GM18909 (cell line): ENCODE data around the gene NPAS3.

Experiments used
- ATAC-seq: cut with Tn5 transposase; IDR thresholded peaks from one replicate; pipeline ENCODE4 v1.9.1; 2021; ENCODE audit warnings: mild to moderate bottlenecking; ENCODE audit not compliant: unreplicated experiment, poor library complexity

NPAS3 gene

DNA sequence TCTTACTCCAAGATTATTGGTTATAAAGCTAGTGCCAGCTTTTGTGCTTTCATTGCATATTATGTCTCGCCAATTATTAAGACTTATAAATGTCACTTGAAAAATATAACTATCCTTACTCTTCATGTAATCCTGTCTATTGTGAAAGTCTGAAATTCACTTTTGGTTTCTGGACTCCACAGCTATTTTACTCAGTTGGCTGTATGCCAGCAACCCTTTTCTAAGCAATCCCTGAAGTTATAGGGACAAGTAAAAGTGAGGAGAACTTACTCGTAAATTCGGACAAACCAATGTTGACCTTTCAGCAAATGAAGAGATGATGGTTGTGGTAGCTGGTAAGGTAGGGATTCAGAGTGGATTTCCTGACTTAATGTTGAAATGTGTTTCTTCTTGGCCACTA lies 196.3 kb downstream of the NPAS3 start:
- no peak for ATAC-seq

DNA sequence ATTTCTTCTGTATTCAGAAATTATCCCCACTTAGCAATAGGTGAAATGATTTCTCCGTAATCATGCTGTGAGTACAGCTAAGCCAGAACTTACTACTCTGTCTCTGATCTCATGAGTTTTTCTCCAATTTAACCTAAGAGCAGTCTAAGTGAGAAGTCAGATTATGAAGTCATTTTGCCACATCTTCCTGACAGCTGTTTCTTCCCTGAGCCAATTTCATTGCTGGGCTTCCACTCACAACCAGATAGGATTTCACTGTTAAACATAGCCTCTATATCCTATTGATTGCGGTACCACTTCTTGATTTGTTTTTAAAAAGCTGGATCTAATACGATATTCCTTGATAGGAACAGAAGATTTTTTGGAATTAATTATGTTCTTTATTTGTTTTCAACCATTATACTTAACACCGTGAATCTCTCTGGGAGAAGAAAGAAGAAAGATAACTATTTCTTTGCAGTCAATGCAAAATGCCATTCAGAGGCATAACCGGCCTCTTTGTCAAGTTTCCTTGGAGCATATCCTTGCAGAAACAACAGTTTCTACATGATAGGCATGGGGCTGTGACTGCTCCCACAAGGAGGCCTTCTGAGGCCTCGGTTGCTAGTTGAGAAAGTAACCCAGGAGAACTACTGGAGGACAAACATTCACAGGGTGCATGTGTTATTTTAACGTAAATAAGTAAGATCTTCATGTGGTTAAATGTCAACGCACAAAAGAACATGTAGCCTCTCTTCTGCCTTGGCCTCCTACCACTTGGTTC lies 212.2 kb downstream of the NPAS3 start:
- ATAC-seq = no peak

- ATAC-seq = no peak
Measured at GRCh38 chr14:33163109-33163508, 224.4 kb downstream of the NPAS3 start.

DNA sequence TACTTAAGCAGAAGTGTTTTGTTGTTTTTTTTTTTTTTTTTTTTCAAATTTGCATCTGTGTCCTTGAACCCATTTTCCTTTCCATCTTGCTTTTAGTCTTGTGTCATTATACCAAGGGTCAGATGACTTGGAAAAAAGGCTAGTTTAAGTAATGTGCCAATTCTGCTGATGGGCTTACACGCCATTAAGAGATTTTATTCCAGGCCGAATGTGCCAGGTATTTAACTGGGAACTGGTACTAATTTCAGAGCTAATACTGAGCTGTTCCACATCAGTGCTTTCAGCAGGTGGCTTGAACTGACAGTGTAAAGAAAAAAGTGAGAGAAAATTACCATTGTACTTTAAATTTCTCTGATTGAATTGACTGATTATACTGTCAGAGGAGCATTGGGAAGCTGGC lies 224.9 kb downstream of the NPAS3 start:
- no peak for ATAC-seq

GRCh38 chr14:33165144-33165925 lies 226.7 kb downstream of the NPAS3 start:
- no peak for ATAC-seq

DNA sequence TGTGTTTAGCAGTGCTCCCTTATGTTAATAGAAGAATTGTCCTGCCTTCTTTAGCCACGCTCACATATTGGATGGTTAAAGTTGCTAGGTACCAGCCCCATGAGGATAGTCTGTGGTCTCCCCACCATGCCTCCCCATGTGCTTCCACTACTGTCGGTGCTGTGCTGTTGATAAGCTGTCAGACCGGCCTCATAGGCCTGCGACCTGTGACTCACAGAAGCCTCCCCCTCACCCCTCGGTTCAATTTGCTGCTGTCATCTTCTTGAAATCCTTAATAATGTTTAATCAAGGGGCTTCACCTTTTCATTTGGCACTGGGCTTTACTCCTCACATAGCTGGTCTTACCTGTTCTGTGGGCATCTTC lies 227.2 kb downstream of the NPAS3 start:
- no peak for ATAC-seq

GRCh38 chr14:33175951-33176350 lies 237.3 kb downstream of the NPAS3 start:
- no peak for ATAC-seq

DNA sequence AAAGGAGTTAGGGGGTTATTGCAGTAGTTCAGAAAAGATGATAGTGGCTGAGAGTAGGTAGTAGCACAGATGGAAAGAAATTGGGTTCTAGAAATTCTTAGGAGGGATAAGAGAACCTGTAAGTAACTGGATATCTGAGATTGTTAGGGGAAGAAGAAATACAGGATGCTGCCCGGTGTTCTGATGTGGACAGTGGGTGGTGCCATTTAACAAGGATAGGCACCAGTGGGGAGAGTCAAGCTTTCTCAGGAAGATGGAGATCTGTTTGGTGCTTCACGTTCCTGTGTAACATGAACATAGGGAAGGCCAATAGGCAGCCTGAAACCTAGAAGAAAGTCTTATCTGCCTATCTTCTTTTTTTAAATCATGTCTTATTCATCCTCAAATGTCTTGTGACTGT lies 245.9 kb downstream of the NPAS3 start:
- no peak for ATAC-seq

DNA sequence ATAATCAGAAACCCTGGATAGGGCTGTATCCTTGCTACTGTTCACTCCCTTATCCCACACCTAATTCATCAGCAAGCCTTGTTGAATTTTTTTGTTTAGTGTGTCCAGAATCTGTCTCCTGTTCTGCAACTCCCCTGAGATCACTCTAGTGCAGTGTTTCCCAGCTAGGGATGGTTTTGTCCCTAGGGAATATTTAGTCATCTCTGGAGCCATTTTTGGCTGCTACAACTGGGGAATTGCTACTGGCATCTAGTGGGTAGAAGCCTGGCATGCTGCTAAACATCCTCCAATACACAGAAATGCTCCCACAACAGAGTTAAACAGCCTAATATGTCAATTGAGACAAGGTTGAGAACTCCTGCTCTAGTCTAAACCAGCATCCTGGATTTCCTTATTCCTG lies 248.0 kb downstream of the NPAS3 start:
- no peak for ATAC-seq

DNA sequence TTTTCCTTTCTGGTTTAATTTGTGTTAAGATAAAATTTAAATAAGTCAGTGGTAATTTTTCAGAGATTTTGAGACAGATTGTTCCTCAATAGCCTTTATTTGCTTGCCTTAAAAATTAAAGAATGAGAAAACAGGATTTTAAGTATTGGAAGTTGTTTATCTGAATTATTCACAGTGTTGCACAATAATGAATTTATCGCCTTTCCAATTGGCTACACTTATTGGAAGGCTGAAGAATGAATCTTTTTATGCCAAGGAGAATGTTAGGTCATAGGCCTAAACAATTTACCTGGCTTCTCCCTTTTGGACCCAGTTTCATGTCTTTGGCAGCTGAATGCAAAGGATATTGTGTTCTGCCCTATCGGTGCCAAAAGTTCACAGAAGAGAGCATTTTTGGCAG lies 250.2 kb downstream of the NPAS3 start:
- no peak for ATAC-seq

- no peak for ATAC-seq
Measured at GRCh38 chr14:33191855-33192254, 253.2 kb downstream of the NPAS3 start.

DNA sequence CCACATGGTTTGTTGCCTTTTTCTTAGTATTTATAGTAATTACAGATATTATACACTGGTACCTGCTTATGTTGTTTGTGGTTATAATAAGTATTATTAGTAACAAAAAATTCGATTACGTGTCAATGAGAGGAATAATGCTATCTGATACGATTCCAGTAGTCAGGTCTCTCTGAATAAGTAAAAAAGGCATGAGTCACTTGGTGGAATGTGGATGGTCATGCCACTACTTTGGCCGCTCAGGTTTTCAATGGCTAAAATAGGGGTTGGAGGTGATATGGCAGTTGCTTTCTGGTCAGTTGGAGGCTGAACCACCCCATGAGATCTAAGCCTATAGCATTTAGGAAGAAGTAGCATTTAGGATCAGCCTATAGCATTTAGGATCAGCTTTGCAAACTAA lies 255.9 kb downstream of the NPAS3 start:
- ATAC-seq = no peak

GRCh38 chr14:33198684-33199083 lies 260.0 kb downstream of the NPAS3 start:
- no peak for ATAC-seq

DNA sequence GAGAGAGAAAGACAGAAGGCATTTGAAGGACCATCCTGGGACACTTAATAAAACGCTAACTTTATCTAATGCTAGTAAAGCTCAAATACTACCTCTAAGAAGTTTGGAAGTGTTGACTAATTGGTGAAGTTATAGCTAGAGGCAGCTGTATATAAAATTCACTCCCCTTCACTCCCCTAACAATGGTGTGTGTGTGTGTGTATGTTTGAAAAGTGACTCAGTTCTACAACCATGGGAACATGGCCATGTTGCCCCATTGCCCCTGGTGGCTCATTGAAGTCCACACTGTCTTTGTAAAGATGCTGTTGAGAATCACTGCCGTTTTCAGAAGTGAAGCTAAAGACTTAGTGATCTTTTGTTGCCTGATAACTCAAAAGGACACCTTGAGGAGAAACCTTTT lies 262.4 kb downstream of the NPAS3 start:
- ATAC-seq = no peak

GRCh38 chr14:33206981-33207380 lies 268.3 kb downstream of the NPAS3 start:
- ATAC-seq = no peak

- no peak for ATAC-seq
Measured at GRCh38 chr14:33207467-33208017, 268.9 kb downstream of the NPAS3 start.

DNA sequence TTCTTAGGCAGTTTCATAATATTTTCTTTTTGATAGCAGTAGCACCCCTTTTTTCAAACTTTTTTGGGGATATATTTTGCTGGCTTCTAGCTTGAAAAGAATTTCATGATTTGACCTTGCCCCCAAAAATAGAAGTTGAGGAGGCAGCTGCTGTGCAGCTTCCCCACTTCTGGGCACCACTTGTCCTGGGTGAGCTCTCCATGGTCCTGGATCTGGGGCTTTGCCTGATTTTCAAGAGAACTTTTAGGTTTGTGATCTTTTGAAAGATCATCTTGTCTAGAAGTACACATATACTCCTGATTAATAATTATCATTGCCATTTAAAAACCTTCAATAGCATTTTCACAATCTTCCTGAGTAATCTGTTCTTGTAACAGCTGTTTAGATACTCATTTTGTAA lies 271.6 kb downstream of the NPAS3 start:
- no peak for ATAC-seq

GRCh38 chr14:33218026-33218425 lies 279.3 kb downstream of the NPAS3 start:
- no peak for ATAC-seq

DNA sequence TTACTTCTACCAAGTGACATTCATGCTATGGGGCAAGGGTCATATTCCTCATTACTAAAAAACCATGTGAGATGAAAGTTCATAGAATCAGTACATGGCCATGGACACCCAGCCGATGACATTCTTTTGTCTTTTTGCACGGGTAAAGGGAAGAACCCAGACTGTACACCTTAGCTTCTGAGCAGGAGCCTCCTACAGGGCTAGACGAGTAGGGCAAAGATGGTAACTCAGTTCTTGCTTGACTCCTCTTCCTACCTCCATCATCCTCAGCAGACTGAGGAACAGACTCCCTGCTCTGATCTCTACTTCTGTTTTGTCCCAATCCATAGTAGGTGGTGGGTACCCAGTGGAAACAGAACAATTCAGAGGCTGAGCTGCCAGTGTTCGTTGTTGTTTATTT lies 281.3 kb downstream of the NPAS3 start:
- no peak for ATAC-seq

DNA sequence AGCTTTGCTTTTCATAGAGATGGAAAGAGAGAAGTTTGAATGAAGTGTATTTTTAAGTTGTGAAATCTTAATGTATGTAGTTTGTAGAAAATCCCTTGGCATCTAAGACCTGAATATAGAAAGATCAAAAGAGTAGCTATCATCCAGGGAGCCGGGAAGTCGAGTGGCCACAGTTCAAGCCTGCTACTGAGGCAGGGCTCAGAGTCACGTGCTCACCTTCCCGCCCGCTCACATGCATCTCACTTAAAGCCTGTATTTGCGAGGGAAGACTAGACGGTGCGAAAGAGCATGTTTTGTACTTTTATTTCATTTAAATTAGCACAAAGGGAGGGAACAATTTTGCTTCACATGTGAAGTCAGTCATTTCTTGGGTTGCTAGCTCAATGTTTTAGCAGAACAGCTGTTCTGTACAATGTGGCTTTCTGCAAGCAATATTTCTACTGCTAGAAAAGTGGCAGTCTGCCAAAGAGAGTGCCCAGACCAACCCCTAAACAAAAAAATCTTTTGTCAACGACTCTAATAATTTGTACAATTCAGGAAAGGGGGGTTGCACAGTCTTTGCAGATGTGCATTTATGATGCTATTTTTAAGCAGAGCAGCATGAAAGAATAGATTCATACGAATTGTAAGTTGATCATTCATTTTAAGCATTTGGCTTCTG lies 290.7 kb downstream of the NPAS3 start:
- ATAC-seq = no peak

DNA sequence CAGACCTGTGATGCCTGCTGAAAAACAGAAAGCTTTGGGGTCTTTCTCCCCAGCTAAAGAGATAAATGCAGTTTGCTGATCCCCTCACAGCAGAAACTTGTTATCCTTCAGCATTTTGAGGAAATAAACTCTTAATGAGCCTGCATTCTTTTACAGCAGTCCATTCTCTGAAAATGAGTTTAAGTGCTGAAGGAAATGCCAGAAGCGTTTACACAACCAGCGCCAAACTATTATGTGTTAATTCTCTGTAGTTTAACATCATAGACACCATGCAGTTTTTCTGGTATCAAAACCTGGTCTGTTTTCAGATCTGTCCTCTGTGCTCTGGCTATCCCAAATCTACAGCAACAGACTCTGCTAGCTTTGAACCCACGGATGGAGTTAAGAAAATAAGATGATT lies 291.3 kb downstream of the NPAS3 start:
- ATAC-seq = no peak
